GM12878 (cell line): ENCODE results near the gene TRAIP.

ENCODE experiments used
- CTCF ChIP-seq, 3 experiments: IDR thresholded peaks in 2 of 3; conservative IDR thresholded peaks in 1 of 3; 2 replicates each; pipeline ENCODE4 v1.5.1; 2011; ENCODE audit warnings: low read depth in 3 of 3, low read length in 3 of 3, mild to moderate bottlenecking in 3 of 3, control low read depth in 2 of 3, moderate library complexity in 2 of 3, inconsistent platforms in 1 of 3, mixed read lengths in 1 of 3; ENCODE audit not compliant: control insufficient read depth in 2 of 3, insufficient read depth in 1 of 3; ENCODE audit errors: extremely low read depth in 1 of 3
- ZNF274 ChIP-seq: IDR thresholded peaks from one replicate; pipeline ENCODE4 v1.8.0; 2011; ENCODE audit not compliant: insufficient read length, insufficient read depth

- TF ChIP-seq CTCF (IDR thresholded peaks at IDR 0.05 in 2 of 3, conservative IDR thresholded peaks at IDR 0.05 in 1 of 3; ENCODE audit: control insufficient read depth in 2 of 3, extremely low read depth in 1 of 3, insufficient read depth in 1 of 3, low read depth in 3 of 3, low read length in 3 of 3) (no peak), ZNF274 (no peak)
Measured at GRCh38 chr3:49805897-49806701, 50.3 kb downstream of the TRAIP start.
